Endothelial cell of umbilical vein (primary cell): ENCODE results near the gene NFIA.

Source experiments
- POLR2AphosphoS5 ChIP-seq: IDR thresholded peaks from 2 replicates; pipeline ENCODE4 v1.6.1; 2012; ENCODE audit warnings: low read depth, mild to moderate bottlenecking, control low read depth, low read length, moderate library complexity; ENCODE audit not compliant: insufficient read depth
- TF ChIP-seq, protein P1 (sequence below), 2 donors: IDR thresholded peaks; 1 replicate in 1 of 2; 2 replicates in 1 of 2; pipeline ENCODE4 v1.5.1; 2011; ENCODE audit warnings: low read length in 2 of 2, mild to moderate bottlenecking in 2 of 2, moderate library complexity in 2 of 2, control low read depth in 1 of 2, inconsistent platforms in 1 of 2, low read depth in 1 of 2; ENCODE audit not compliant: insufficient read depth in 1 of 2; ENCODE audit errors: extremely low read depth in 1 of 2

DNA sequence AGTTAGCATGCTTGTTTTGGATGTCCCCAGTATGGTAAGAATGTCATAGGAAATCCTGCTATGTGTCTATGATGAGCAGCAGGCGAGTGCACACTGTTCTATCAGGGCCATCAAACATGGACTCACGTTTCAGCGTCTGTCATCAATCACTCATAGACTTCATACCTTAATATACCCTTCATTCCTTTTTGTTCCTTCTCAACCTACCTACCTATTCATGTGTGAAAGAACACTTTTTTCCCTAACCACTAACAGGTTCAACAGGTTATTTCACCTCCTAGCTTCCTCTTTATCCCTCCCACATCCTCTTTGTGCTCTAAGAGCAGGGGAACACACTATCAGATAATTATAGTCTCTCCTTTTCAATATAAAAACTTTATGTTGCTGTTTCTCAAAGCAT is 342.0 kb downstream of the NFIA start:
- TF ChIP-seq, protein P1, sequence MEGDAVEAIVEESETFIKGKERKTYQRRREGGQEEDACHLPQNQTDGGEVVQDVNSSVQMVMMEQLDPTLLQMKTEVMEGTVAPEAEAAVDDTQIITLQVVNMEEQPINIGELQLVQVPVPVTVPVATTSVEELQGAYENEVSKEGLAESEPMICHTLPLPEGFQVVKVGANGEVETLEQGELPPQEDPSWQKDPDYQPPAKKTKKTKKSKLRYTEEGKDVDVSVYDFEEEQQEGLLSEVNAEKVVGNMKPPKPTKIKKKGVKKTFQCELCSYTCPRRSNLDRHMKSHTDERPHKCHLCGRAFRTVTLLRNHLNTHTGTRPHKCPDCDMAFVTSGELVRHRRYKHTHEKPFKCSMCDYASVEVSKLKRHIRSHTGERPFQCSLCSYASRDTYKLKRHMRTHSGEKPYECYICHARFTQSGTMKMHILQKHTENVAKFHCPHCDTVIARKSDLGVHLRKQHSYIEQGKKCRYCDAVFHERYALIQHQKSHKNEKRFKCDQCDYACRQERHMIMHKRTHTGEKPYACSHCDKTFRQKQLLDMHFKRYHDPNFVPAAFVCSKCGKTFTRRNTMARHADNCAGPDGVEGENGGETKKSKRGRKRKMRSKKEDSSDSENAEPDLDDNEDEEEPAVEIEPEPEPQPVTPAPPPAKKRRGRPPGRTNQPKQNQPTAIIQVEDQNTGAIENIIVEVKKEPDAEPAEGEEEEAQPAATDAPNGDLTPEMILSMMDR (IDR thresholded peaks at IDR 0.05; ENCODE audit: extremely low read depth in 1 of 2, insufficient read depth in 1 of 2, low read depth in 1 of 2, low read length in 2 of 2) = no peak
- TF ChIP-seq POLR2AphosphoS5 = no peak
